ENCODE data around the gene B9D2. TPM values are rescaled to one million over a fixed set of nuclear protein-coding genes. Genes with fewer than 3 reads are reported as not detected.

B9D2 gene
- total RNA-seq, 4 donors from 2014 or later: 5.9 to 12.5 (median 9.9) TPM

DNA sequence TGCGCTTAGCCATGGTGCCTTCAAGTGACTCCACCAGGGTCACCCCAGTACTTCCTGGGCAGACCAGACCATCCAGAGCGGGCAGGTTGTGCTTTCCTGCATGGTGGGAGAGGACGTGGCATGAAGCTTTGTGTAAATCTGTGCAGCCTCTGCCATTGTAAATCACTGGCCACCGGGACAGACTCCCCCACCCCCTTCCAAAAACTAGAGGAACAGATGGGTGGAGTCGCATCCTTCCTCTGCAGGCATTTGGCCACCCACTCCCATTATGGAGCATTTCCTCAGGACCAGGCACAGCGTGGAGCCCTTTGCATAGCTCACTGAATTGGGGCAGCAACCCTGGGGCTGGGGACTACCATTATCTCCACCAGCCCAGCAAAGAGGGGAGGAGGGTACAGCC, 41.8 kb upstream of the B9D2 start:
- no peaks in the 10 kb centered on the region for H3K27me3 ChIP-seq
- DNase-seq: no peak
- H3K27ac ChIP-seq: no peak overlapping the region
- peaks cover 35 to 81% of the 10 kb centered on the region in 2 donors for H3K4me1 ChIP-seq
- intact Hi-C loops (cut with DNase I): no loop called here
- WGBS, 2 donors: 88 to 89% methylated on average over 3 to 6 of the region's 6 CpGs
- TF ChIP-seq, protein P1, sequence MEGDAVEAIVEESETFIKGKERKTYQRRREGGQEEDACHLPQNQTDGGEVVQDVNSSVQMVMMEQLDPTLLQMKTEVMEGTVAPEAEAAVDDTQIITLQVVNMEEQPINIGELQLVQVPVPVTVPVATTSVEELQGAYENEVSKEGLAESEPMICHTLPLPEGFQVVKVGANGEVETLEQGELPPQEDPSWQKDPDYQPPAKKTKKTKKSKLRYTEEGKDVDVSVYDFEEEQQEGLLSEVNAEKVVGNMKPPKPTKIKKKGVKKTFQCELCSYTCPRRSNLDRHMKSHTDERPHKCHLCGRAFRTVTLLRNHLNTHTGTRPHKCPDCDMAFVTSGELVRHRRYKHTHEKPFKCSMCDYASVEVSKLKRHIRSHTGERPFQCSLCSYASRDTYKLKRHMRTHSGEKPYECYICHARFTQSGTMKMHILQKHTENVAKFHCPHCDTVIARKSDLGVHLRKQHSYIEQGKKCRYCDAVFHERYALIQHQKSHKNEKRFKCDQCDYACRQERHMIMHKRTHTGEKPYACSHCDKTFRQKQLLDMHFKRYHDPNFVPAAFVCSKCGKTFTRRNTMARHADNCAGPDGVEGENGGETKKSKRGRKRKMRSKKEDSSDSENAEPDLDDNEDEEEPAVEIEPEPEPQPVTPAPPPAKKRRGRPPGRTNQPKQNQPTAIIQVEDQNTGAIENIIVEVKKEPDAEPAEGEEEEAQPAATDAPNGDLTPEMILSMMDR (IDR thresholded peaks at IDR 0.05): no peak
- TF ChIP-seq POLR2A (IDR thresholded peaks at IDR 0.05): no peak
- H3K36me3 ChIP-seq: peaks cover 3% of the 10 kb centered on the region in 2 donors
- no peaks in the 10 kb centered on the region for H3K9me3 ChIP-seq
- H3K4me3 ChIP-seq (replicated peaks in 1 of 3): no peak overlapping the region

DNA sequence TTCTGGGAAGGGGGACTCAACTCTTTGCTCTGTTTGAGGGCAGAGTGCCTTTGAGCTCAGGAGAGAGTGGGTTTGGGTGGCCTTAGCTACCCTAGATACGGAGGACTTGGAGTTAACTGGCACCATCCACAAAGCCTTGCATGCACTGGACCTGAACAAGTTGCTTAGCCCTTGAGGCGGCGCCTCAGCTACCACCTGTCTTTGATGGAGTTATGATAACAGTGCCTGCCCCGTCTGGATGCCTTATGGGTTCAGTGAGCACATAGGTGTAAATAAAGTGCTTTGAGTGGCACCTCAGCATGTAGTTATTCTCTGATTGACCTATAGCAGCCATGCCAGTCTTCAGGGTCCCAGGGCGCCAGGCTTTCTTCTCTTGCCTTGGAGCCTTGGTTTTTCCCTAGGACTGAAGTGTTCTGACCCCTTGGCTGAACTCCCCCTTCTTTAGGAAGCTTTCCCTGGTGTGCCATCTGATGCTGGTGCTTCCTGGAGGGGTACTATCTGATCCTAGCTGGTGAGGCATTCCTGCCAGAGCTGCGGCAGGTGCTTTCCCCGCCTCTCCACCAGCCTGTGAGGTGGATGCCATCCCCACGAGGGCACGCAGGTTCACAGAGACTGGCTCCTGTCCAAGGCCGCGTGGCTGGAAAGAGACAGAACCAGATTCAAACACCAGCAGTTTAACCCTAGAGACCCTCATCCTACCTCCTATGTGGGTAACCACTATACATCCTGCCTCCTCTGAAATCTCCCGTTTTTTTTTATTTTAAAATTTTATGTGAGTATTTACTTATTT, 39.4 kb upstream of the B9D2 start:
- Histone ChIP-seq H3K4me3 (replicated peaks in 1 of 3) (no peak overlapping the region), H3K9me3 (no peaks in the 10 kb centered on the region), H3K36me3 (no peaks in the 10 kb centered on the region), H3K27me3 (no peaks in the 10 kb centered on the region), H3K27ac (peak overlapping the region in 2 of 3 donors; percentile 26 to 45), H3K4me1 (peaks cover 28 to 66% of the 10 kb centered on the region in 2 donors)
- intact Hi-C loops (cut with DNase I): no loop called here
- DNase-seq: peak; percentile 64 to 74
- TF ChIP-seq POLR2A (IDR thresholded peaks at IDR 0.05): no peak
- TF ChIP-seq, protein P1 (IDR thresholded peaks at IDR 0.05): no peak
- 31 to 39% methylated on average over 12 of the region's 12 CpGs for WGBS, 2 donors

DNA sequence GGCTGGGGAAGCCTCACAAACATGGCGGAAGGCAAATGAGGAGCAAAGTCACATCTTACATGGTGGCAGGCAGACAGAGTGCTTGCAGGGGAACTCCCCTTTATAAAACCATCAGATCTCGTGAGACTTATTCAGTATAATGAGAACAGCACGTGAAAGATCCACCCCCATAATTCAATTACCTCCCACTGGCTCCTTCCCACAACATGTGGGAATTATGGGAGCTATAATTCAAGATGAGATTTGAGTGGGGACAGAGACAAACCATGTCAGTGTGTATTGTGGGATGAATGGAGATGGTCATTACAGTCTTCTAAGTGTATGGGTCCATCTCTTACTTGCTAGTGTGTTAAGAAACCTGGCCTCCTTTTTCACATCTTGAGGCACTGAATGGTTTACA, 38.1 kb upstream of the B9D2 start:
- no peaks in the 10 kb centered on the region for H3K36me3 ChIP-seq
- TF ChIP-seq POLR2A (IDR thresholded peaks at IDR 0.05): no peak
- TF ChIP-seq, protein P1 (IDR thresholded peaks at IDR 0.05): no peak
- DNase-seq: no peak
- H3K4me3 ChIP-seq (replicated peaks in 1 of 3): no peak overlapping the region
- no peak overlapping the region for H3K27ac ChIP-seq
- peaks cover 23 to 54% of the 10 kb centered on the region in 2 donors for H3K4me1 ChIP-seq
- no peaks in the 10 kb centered on the region for H3K27me3 ChIP-seq
- no peaks in the 10 kb centered on the region for H3K9me3 ChIP-seq
- intact Hi-C loops (cut with DNase I): no loop called here
- 80 to 82% methylated on average over 3 of the region's 3 CpGs for WGBS, 2 donors

DNA sequence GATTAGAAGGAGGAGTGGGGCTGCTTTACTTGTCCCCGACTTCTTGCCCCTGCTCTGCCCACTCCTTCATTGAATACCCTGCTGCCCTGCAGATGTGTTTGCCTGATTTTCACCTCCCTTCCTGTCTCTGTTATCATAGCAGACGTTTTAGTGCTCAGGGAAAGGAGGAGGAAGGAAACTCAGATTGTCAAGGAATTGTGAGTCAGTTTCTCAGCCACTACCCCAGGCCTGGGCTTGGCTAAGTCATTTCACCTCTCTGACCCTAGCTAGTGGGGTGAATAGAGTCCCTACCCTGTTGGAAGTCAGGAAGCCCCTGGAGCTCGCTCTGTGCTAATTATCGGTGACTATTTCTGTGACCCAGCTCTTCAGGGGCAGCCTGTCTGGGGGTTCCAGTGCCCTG, 37.5 kb upstream of the B9D2 start:
- Histone ChIP-seq H3K27ac (no peak overlapping the region), H3K4me3 (replicated peaks in 1 of 3) (no peak overlapping the region)
- intact Hi-C loops (cut with DNase I): no loop called here

DNA sequence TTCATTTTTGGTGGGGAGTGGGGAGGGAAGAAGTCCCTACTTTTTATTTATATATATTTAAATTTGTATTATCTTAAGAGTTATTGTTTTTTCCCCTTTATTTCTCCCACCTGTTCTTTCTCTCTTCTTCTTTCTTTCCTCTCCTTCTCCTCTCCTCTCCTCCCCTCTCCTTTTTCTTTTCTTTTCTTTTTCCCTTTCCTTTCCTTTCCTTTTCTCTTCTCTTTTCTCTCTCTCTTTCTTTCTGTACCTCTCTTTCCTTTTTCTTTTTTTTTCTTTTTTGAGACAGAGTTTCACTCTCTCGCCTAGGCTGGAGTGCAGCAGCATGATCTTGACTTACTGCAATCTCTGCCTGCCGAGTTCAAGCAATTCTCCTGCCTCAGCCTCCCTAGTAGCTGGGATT, 35.6 kb upstream of the B9D2 start:
- TF ChIP-seq, protein P1 (IDR thresholded peaks at IDR 0.05): no peak
- no peak for TF ChIP-seq POLR2A (IDR thresholded peaks at IDR 0.05)
- DNase-seq: no peak
- Histone ChIP-seq H3K4me3 (replicated peaks in 1 of 3) (no peak overlapping the region), H3K27me3 (no peaks in the 10 kb centered on the region), H3K4me1 (peaks cover 27 to 38% of the 10 kb centered on the region in 2 donors), H3K36me3 (no peaks in the 10 kb centered on the region), H3K9me3 (no peaks in the 10 kb centered on the region), H3K27ac (no peak overlapping the region)
- intact Hi-C loops (cut with DNase I): no loop called here
- 91 to 93% methylated on average over 2 of the region's 2 CpGs for WGBS, 2 donors

More for the DNA sequence above, 37.5 kb upstream of the B9D2 start:
- 69 to 74% methylated on average over 4 of the region's 4 CpGs for WGBS, 2 donors
- H3K27me3 ChIP-seq: no peaks in the 10 kb centered on the region
- no peak for TF ChIP-seq POLR2A (IDR thresholded peaks at IDR 0.05)
- TF ChIP-seq, protein P1 (IDR thresholded peaks at IDR 0.05): no peak
- H3K36me3 ChIP-seq: no peaks in the 10 kb centered on the region
- H3K9me3 ChIP-seq: no peaks in the 10 kb centered on the region
- DNase-seq: no peak
- H3K4me1 ChIP-seq: peaks cover 26 to 52% of the 10 kb centered on the region in 2 donors
